ENCODE data around the gene OMD.
A peak's percentile ranks its signal among the peaks of the same experiment; 100 is the strongest.

The OMD gene

DNA sequence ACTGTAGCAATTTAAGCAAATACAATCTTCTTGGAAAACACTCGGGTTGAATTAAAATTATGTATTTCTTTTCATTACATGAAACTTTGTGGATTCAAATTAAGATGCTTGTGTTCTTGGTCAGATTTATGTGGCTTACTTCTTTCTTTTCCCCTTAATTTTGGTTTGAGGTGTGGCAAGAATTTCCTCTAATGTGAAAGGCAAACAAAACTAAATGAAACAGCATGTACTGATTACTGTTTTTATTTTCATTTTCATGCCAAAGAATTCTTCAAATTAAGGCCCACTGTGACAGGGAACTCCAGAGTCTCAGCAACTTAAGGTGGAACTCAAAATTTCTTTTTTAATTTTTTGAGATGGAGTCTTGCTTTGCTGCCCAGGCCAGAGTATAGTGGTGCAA is at the start of gene OMD:
TSS of gene OMD (minus strand) at position 132 of the 400 bp plus-strand sequence. CDS start 6,913 bp downstream, outside the sequence.
- DNase-seq: no peak
- TF ChIP-seq GATA1 (IDR thresholded peaks at IDR 0.05; ENCODE audit: low read depth, low read length): no peak
- TF ChIP-seq POLR2A (IDR thresholded peaks at IDR 0.05; ENCODE audit: low read length): no peak

DNA sequence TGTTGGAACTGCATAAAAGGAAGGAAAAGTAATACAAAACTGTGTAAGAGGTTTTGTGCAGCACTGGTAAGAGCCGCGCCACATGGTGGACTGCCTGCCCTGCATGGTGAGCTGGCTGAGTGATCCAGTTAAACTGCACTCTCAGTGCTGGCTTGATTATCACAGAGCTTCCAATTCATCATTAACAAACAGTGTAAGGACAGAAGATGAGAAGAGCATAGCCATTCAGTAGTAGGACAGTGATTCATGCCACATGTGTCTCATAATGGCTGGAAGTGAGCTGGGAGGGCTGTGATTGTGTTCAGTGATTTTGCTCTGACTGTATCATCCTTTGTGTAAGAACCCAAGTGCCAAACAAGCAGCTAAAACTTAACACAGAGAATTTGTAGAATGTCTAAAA is 43.9 kb upstream of the OMD start:
- DNase-seq: no peak

GRCh38 chr9:92467511-92467910 is 43.2 kb upstream of the OMD start:
- no peak for TF ChIP-seq POLR2A (IDR thresholded peaks at IDR 0.05; ENCODE audit: low read length)
- TF ChIP-seq GATA1 (IDR thresholded peaks at IDR 0.05; ENCODE audit: low read depth, low read length): no peak
- no peak for DNase-seq

More for the DNA sequence above, 43.9 kb upstream of the OMD start:
- TF ChIP-seq POLR2A (IDR thresholded peaks at IDR 0.05; ENCODE audit: low read length) (no peak), GATA1 (IDR thresholded peaks at IDR 0.05; ENCODE audit: low read depth, low read length) (no peak)

- DNase-seq: no peak
- TF ChIP-seq GATA1 (IDR thresholded peaks at IDR 0.05; ENCODE audit: low read depth, low read length) (no peak), POLR2A (IDR thresholded peaks at IDR 0.05; ENCODE audit: low read length) (no peak)
These were observed 42.8 kb upstream of the OMD start for GRCh38 chr9:92467041-92467440.

GRCh38 chr9:92463984-92464383 is 39.7 kb upstream of the OMD start:
- DNase-seq: no peak
- TF ChIP-seq POLR2A (IDR thresholded peaks at IDR 0.05; ENCODE audit: low read length): no peak
- TF ChIP-seq GATA1 (IDR thresholded peaks at IDR 0.05; ENCODE audit: low read depth, low read length): no peak

- DNase-seq: no peak
- no peak for TF ChIP-seq POLR2A (IDR thresholded peaks at IDR 0.05; ENCODE audit: low read length)
- TF ChIP-seq GATA1 (IDR thresholded peaks at IDR 0.05; ENCODE audit: low read depth, low read length): no peak
These were observed 39.1 kb upstream of the OMD start for GRCh38 chr9:92463387-92463786.

DNA sequence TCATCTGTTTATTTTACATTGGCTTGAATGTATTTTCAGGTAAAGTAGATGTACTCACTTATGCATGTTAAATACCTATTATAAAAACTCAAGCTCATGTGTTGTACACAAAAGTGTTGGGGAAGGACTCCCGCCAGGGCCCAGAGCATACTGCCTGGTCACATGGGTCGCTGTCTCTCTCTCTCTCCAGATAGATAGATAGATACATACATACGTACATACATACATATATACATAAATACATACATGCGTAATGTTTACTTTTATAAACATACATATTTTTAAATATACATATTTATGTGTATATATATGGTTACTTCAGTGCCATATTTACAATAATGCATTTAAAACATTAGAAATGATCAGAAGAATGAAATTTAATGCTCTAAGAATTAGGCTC is 33.3 kb upstream of the OMD start:
- TF ChIP-seq GATA1 (IDR thresholded peaks at IDR 0.05; ENCODE audit: low read depth, low read length): no peak
- TF ChIP-seq POLR2A (IDR thresholded peaks at IDR 0.05; ENCODE audit: low read length): no peak

DNA sequence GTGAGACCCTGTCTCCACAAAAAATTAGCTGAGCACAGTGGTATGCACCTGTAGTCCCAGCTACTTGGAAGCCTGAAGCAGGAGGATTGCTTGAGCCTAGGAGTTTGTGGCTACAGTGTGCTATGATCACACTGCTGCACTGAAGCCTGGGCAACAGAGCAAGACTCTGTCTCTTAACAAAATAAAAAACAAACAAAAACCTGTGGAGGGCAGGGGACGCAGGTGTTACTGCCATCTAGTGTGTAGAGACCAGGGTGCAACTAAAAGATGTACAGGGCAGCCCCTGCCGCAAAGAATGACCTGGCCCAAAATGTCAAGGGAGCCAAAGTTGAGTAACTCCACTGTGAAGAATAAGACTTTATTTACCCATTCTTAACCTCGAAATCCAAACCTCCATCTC is 30.9 kb upstream of the OMD start:
- TF ChIP-seq GATA1 (IDR thresholded peaks at IDR 0.05; ENCODE audit: low read depth, low read length): no peak
- TF ChIP-seq POLR2A (IDR thresholded peaks at IDR 0.05; ENCODE audit: low read length): no peak
- DNase-seq: peak; percentile 7 to 8

More for the DNA sequence above, 33.3 kb upstream of the OMD start:
- DNase-seq: no peak

DNA sequence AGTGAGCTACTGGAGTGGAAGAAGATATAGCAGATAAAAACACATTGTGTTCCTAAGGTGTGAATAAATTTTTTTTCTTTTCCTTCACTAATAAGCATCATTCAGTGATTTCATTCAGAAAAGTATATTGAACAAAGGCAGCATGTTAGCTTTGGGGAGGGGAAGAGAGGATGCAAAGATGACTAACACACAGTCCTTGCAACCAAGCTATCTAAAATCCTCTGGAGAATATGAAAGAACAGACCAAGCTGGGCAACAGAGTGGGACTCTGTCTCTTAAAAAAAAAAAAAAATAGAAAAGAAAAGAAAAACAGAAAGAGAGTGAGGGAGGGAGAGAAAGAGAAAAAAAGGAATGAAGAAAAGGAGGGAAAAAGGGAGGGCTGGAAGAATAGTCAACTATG is 22.3 kb upstream of the OMD start:
- TF ChIP-seq POLR2A (IDR thresholded peaks at IDR 0.05; ENCODE audit: low read length) (no peak), GATA1 (IDR thresholded peaks at IDR 0.05; ENCODE audit: low read depth, low read length) (no peak)
- no peak for DNase-seq

- TF ChIP-seq GATA1 (IDR thresholded peaks at IDR 0.05; ENCODE audit: low read depth, low read length): no peak
- no peak for TF ChIP-seq POLR2A (IDR thresholded peaks at IDR 0.05; ENCODE audit: low read length)
- DNase-seq: no peak
These were observed 20.6 kb upstream of the OMD start for GRCh38 chr9:92444841-92445240.

DNA sequence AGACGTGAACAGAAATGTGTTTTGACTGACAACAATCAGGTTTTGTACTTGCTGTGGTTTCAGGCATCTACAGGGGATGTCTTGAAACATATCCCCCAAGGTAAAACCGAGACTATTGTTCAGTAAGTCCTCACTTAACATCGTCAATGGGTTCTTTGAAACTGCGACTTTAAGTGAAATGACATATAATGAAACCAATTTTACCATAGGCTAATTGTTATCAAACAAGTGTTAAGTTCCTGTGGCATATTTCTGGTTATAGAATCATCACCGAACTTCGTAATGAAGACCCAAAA is 16.4 kb upstream of the OMD start:
- no peak for DNase-seq

DNA sequence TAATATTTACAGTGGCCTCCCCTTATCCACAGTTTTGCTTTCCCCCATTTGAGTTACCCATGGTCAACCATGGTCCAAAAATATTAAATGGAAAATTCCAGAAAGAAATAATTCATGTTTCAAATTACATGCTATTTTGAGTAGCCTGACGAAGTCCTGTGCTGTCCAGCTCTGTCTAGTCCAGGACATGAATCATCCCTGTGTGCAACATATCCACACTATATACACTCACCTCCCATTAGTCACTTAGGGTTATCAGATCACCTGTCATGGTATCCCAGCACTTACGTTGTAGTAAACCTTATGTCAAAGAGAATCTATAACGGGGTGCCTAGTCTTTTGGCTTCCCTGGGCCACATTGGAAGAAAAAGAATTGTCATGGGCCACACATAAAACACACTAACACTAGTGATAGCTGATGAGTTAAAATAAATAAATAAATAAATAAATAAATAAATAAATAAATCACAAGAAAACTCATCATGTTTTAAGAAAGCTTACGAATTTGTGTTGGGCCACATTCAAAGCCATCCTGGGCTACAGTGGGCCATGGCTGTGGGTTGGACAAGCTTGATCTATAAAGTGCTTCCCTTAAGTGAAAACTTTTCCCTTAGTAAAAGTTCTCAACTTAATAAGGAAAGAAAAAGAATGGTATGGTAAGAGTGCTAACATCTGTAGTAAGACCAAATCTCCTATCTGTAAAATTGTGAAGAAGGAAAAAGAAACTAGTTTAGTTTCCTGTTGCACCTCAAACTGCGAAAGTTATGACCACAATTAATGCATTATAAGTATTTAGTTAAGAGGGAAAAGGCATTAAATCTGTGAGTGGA is 15.9 kb upstream of the OMD start:
- DNase-seq: no peak

More for the DNA sequence above, 16.4 kb upstream of the OMD start:
- TF ChIP-seq GATA1 (IDR thresholded peaks at IDR 0.05; ENCODE audit: low read depth, low read length): no peak
- TF ChIP-seq POLR2A (IDR thresholded peaks at IDR 0.05; ENCODE audit: low read length): no peak

DNA sequence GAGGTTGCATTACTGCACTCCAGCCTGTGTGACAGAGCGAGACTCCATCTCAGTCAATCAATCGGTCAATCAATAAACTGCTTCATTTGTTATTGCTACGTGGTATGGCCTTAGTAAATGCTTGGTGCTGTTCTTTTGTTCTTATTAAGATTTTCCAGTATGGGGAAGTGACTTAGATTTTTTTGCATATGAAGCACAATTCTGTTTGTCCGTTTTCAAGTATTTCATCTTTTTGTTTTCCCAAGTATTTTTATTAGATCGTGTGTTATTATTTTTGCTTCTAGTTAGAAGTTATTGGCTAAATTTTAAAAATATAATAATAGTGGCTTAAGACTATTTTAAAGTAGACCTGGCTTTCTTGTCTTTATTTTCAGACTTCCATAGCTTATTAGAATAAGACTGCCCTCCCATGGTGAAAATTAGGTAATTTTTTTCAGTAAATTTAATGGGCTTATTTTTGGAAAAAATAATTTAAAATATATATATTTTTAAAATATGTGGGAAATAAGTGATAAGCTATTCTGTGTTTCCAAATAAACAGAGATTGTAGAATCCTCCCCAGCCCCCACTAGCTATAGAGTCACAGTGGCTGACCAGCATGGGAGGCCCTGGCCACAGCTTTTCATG is 14.7 kb upstream of the OMD start:
- no peak for TF ChIP-seq POLR2A (IDR thresholded peaks at IDR 0.05; ENCODE audit: low read length)
- TF ChIP-seq GATA1 (IDR thresholded peaks at IDR 0.05; ENCODE audit: low read depth, low read length): no peak
- DNase-seq: peak in 1 of 2 experiments; percentile 16

More for the DNA sequence above, 15.9 kb upstream of the OMD start:
- TF ChIP-seq GATA1 (IDR thresholded peaks at IDR 0.05; ENCODE audit: low read depth, low read length) (no peak), POLR2A (IDR thresholded peaks at IDR 0.05; ENCODE audit: low read length) (no peak)

- no peak for DNase-seq
- TF ChIP-seq GATA1 (IDR thresholded peaks at IDR 0.05; ENCODE audit: low read depth, low read length) (no peak), POLR2A (IDR thresholded peaks at IDR 0.05; ENCODE audit: low read length) (no peak)
These were observed 11.0 kb upstream of the OMD start for GRCh38 chr9:92435263-92435662.

Data from erythroblast (primary cell).